ENCODE measurements around the gene CREBBP. TPM values are rescaled to one million over a fixed set of nuclear protein-coding genes. Genes with fewer than 3 reads are reported as not detected.
A peak's percentile ranks its signal among the peaks of the same experiment; 100 is the strongest.

The CREBBP gene
- total RNA-seq, 1 experiment from 2014 or later, result 79.1 TPM

DNA sequence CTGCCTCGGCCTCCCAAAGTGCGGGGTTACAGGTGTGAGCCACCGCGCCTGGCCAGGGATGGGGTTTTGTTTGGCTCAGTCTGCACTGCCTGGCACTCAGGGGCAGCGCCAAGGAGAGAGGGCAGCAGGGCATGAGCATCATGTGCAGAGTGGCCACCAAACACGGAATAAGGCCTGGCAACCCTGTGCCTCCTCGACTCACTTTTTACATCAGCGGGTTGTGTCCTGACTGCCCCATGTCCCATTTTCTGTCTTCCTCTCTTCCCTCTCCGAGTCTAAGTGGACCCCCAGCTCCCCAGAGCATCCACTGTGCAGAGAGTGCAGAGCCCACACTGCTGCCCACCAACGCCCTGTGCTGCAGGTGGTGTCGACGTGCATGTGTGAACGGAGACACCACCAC, 145.0 kb downstream of the CREBBP start:
- Histone ChIP-seq H3K23me2 (ENCODE audit: insufficient read length, low read depth, low read length, poor library complexity, severe bottlenecking) (no peaks in the 10 kb centered on the region), H3K79me1 (ENCODE audit: insufficient read depth, low read depth, low read length, poor library complexity, severe bottlenecking) (peaks cover 3% of the 10 kb centered on the region), H2BK120ac (ENCODE audit: low read depth, low read length, poor library complexity, severe bottlenecking) (no peak overlapping the region), H2AFZ (ENCODE audit: low read length) (no peak overlapping the region), H3K23ac (ENCODE audit: insufficient read length, low read depth, low read length) (no peak overlapping the region), H3K79me2 (ENCODE audit: insufficient read depth, low read length) (no peaks in the 10 kb centered on the region), H2BK12ac (ENCODE audit: insufficient read length, low read depth, low read length) (no peak overlapping the region), H4K20me1 (ENCODE audit: control insufficient read depth, insufficient read depth, insufficient read length) (no peaks in the 10 kb centered on the region), H4K8ac (replicated peaks; ENCODE audit: insufficient read length, low read depth, low read length) (peak overlapping the region; percentile 6), H3K14ac (ENCODE audit: insufficient read depth, low read length) (no peak overlapping the region), H2BK5ac (ENCODE audit: insufficient read length, low read length) (no peak overlapping the region), H3K9me3 (ENCODE audit: control insufficient read depth, low read depth, low read length) (no peaks in the 10 kb centered on the region), H3K4me1 (ENCODE audit: insufficient read depth, low read length) (no peaks in the 10 kb centered on the region), H3K27ac (ENCODE audit: insufficient read length, low read depth, low read length) (no peak overlapping the region), H4K91ac (ENCODE audit: insufficient read length, low read depth, low read length) (no peak overlapping the region), H3K56ac (ENCODE audit: insufficient read length, low read depth, low read length) (no peak overlapping the region), H2AK5ac (ENCODE audit: insufficient read length, low read length) (no peak overlapping the region), H3T11ph (ENCODE audit: low read length) (no peak overlapping the region), H2BK20ac (ENCODE audit: low read depth, low read length, poor library complexity, severe bottlenecking) (no peak overlapping the region), H3K18ac (ENCODE audit: insufficient read length, low read depth, low read length) (no peak overlapping the region), H4K5ac (ENCODE audit: insufficient read length, low read depth, low read length) (no peak overlapping the region), H3K4me2 (ENCODE audit: insufficient read depth, insufficient read length, low read length) (no peak overlapping the region), H2BK15ac (ENCODE audit: low read depth, low read length) (no peak overlapping the region), H3K27me3 (ENCODE audit: insufficient read depth, low read length) (no peaks in the 10 kb centered on the region), H3K4ac (ENCODE audit: low read depth, low read length) (no peak overlapping the region), H3K9ac (ENCODE audit: extremely low read depth, insufficient read length, low read length) (no peak overlapping the region)
- Mint-ChIP-seq H3K4me3 (no peak overlapping the region), H3K36me3 (ENCODE audit: insufficient read depth in 1 of 3, low read depth in 3 of 3) (peaks cover 63 to 93% (median 89%) of the 10 kb centered on the region in 3 experiments), H3K4me1 (peaks cover 8 to 11% of the 10 kb centered on the region in 2 experiments), H3K27ac (0 out of 7 replicates have a peak overlapping the region, but pooled peaks of 1 of the 3 experiments have one; percentile 60), H3K27me3 (ENCODE audit: low read depth) (no peaks in the 10 kb centered on the region; the same call in 1 of the 2 replicates), H3K9me3 (no peaks in the 10 kb centered on the region; a peak in 2 of 5 replicates)
- DNase-seq, result no peak
- no CpG with 5 or more reads among the region's 13 CpGs for WGBS (ENCODE audit: extremely low coverage, insufficient read length, low lambda C conversion rate)
- TF ChIP-seq, protein P1, sequence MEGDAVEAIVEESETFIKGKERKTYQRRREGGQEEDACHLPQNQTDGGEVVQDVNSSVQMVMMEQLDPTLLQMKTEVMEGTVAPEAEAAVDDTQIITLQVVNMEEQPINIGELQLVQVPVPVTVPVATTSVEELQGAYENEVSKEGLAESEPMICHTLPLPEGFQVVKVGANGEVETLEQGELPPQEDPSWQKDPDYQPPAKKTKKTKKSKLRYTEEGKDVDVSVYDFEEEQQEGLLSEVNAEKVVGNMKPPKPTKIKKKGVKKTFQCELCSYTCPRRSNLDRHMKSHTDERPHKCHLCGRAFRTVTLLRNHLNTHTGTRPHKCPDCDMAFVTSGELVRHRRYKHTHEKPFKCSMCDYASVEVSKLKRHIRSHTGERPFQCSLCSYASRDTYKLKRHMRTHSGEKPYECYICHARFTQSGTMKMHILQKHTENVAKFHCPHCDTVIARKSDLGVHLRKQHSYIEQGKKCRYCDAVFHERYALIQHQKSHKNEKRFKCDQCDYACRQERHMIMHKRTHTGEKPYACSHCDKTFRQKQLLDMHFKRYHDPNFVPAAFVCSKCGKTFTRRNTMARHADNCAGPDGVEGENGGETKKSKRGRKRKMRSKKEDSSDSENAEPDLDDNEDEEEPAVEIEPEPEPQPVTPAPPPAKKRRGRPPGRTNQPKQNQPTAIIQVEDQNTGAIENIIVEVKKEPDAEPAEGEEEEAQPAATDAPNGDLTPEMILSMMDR (conservative IDR thresholded peaks at IDR 0.05), result no peak

All from H9 (cell line).